PC-3 (cell line): ENCODE results near the gene FITM2. TPM values are rescaled to one million over a fixed set of nuclear protein-coding genes. Genes with fewer than 3 reads are reported as not detected.
"Not testable (repeated sequence)": the region's sequence is repeated elsewhere in the genome, so short reads cannot be mapped to it uniquely, and the experiment has no call there.

Source experiments
- ATAC-seq: fragments of 200-7000 bp; cut with Tn5 transposase; 2 replicates; pipeline ENCODE4 v1.9.1; 2020; ENCODE audit warnings: mild to moderate bottlenecking, moderate library complexity
- BruUV-seq: library from RNA; stranded (reverse); fragments of 400-500 nt; replicated peaks from 2 replicates; lab custom pipeline; 2021; lab: Mats Ljungman, UMichigan
- CTCF ChIA-PET: fragments of 300-600 bp; sonication (Branson Sonifier 250); formaldehyde crosslinking; loops from one replicate; lab custom pipeline; 2022; ENCODE audit warnings: antibody characterized with exemption; lab: Charles Lee
- POLR2A ChIA-PET: fragments of 300-600 bp; sonication (Branson Sonifier 250); formaldehyde crosslinking; loops from one replicate; lab custom pipeline; 2022; ENCODE audit warnings: antibody characterized with exemption; ENCODE audit not compliant: unreplicated experiment; lab: Charles Lee
- DNase-seq: peaks from one replicate; pipeline ENCODE4 v3.0.0-alpha.2; 2015
- H2AFZ ChIP-seq: fragments of 300-600 bp; sonication (generic); 2 replicates; pipeline ENCODE4 v1.6.0; 2016; ENCODE audit warnings: antibody characterized with exemption, low read length
- H3F3A ChIP-seq: fragments of 300-600 bp; sonication (generic); one replicate; pipeline ENCODE4 v1.6.0; 2017; ENCODE audit warnings: antibody characterized with exemption, low read length, control low read depth, mild to moderate bottlenecking; ENCODE audit not compliant: unreplicated experiment
- H3K27ac ChIP-seq: fragments of 300-600 bp; sonication (generic); 2 replicates; pipeline ENCODE4 v1.5.1; 2016; ENCODE audit warnings: mild to moderate bottlenecking, low read length
- H3K27me3 ChIP-seq: fragments of 300-600 bp; sonication (generic); 2 replicates; pipeline ENCODE4 v1.6.1; 2016; ENCODE audit warnings: low read length, mixed read lengths
- H3K36me3 ChIP-seq: fragments of 300-600 bp; sonication (generic); 2 replicates; pipeline ENCODE4 v1.6.1; 2016; ENCODE audit warnings: low read depth, mixed run types, low read length, mixed read lengths
- H3K4me1 ChIP-seq: fragments of 300-600 bp; sonication (generic); 2 replicates; pipeline ENCODE4 v1.5.1; 2016; ENCODE audit warnings: low read length; ENCODE audit not compliant: insufficient read depth
- H3K4me2 ChIP-seq: fragments of 300-600 bp; sonication (generic); 2 replicates; pipeline ENCODE4 v1.6.0; 2016; ENCODE audit warnings: low read length
- H3K4me3 ChIP-seq: fragments of 300-600 bp; sonication (generic); 2 replicates; pipeline ENCODE4 v1.5.1; 2016; ENCODE audit warnings: mild to moderate bottlenecking, low read length, mixed read lengths
- H3K79me2 ChIP-seq: fragments of 300-600 bp; sonication (generic); 2 replicates; pipeline ENCODE4 v1.6.1; 2017; ENCODE audit warnings: low read length, mixed read lengths
- H3K9ac ChIP-seq: fragments of 300-600 bp; sonication (generic); 2 replicates; pipeline ENCODE4 v1.6.0; 2016; ENCODE audit warnings: mild to moderate bottlenecking, low read length
- H3K9me2 ChIP-seq: fragments of 300-600 bp; sonication (generic); replicated peaks from 2 replicates; pipeline ENCODE4 v1.6.1; 2016; ENCODE audit warnings: mixed run types, low read length, mixed read lengths
- H3K9me3 ChIP-seq: fragments of 300-600 bp; sonication (generic); 2 replicates; pipeline ENCODE4 v1.6.1; 2016; ENCODE audit warnings: low read length, mixed read lengths
- H4K20me1 ChIP-seq: fragments of 300-600 bp; sonication (generic); 2 replicates; pipeline ENCODE4 v1.6.1; 2016; ENCODE audit warnings: low read length, mixed read lengths
- EZH2 ChIP-seq: fragments of 300-600 bp; sonication (generic); IDR thresholded peaks from one replicate; pipeline ENCODE4 v1.6.1; 2017; ENCODE audit warnings: antibody characterized with exemption, mild to moderate bottlenecking, low read length; ENCODE audit not compliant: unreplicated experiment
- EZH2phosphoT487 ChIP-seq: fragments of 300-600 bp; sonication (generic); IDR thresholded peaks from 2 replicates; pipeline ENCODE4 v1.6.1; 2018; ENCODE audit warnings: mild to moderate bottlenecking, antibody characterized with exemption, low read length, borderline replicate concordance
- intact Hi-C: fragments of 100-400 bp; cut with micrococcal nuclease; formaldehyde crosslinking; loops from 2 replicates; pipeline ENCODE4 v1.9.0; 2023
- total RNA-seq: library from RNA; depleted of rRNA; stranded (reverse); fragments of >200 nt; gene quantifications from 2 replicates; pipeline ENCODE4 v1.2.3, GENCODE V29; 2014
- TF ChIP-seq, protein P1 (sequence below): fragments of 300-600 bp; sonication (generic); conservative IDR thresholded peaks from 2 replicates; pipeline ENCODE4 v1.5.1; 2017; ENCODE audit warnings: antibody characterized with exemption, low read depth, mild to moderate bottlenecking, low read length

FITM2 gene
- total RNA-seq, 1 experiment from 2014 or later, result 8.8 TPM

DNA sequence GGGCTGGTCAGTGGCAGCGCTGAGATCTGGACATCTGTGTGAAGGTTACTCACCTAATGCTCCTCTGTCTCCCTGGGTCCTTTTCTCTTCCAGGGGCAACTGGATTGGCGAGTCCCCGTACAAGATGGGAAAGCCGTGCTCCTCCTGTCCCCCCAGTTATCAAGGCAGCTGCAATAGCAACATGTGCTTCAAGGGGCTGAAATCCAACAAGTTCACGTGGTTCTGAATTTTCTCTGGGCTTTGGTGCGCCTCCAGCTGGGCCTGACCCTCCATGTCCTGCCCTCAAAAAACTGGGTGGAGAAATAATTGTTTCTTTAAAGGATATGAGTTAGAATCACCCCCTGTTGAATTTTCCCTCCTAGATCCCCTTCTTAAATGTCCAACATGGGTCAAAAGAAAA, 39.6 kb upstream of the FITM2 start:
- no TSS peak for BruUV-seq
- H3K4me3 ChIP-seq, result no peak overlapping the region
- H3K27me3 ChIP-seq, result no peaks in the 10 kb centered on the region
- H3K9ac ChIP-seq, result no peak overlapping the region
- H3K79me2 ChIP-seq, result no peaks in the 10 kb centered on the region
- intact Hi-C loops, result no loop called here
- ChIA-PET CTCF (interaction anchor here (0.9 kb wide), 1 partner anchor 133 kb away, joined by 3 read pairs; no protein-coding TSS in a partner anchor), POLR2A (no interaction called here)
- TF ChIP-seq EZH2phosphoT487 (no peak), EZH2 (no peak)
- TF ChIP-seq, protein P1, sequence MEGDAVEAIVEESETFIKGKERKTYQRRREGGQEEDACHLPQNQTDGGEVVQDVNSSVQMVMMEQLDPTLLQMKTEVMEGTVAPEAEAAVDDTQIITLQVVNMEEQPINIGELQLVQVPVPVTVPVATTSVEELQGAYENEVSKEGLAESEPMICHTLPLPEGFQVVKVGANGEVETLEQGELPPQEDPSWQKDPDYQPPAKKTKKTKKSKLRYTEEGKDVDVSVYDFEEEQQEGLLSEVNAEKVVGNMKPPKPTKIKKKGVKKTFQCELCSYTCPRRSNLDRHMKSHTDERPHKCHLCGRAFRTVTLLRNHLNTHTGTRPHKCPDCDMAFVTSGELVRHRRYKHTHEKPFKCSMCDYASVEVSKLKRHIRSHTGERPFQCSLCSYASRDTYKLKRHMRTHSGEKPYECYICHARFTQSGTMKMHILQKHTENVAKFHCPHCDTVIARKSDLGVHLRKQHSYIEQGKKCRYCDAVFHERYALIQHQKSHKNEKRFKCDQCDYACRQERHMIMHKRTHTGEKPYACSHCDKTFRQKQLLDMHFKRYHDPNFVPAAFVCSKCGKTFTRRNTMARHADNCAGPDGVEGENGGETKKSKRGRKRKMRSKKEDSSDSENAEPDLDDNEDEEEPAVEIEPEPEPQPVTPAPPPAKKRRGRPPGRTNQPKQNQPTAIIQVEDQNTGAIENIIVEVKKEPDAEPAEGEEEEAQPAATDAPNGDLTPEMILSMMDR, result no peak
- no peaks in the 10 kb centered on the region for H3K4me1 ChIP-seq
- no peaks in the 10 kb centered on the region for H4K20me1 ChIP-seq
- no peaks in the 10 kb centered on the region for H3K9me2 ChIP-seq
- H3K27ac ChIP-seq, result no peak overlapping the region
- DNase-seq (no peak), ATAC-seq (no peak)
- H3K9me3 ChIP-seq, result no peaks in the 10 kb centered on the region
- no peak overlapping the region for H3K4me2 ChIP-seq
- no peak overlapping the region for H2AFZ ChIP-seq
- no peaks in the 10 kb centered on the region for H3K36me3 ChIP-seq
- H3F3A ChIP-seq, result no peaks in the 10 kb centered on the region

DNA sequence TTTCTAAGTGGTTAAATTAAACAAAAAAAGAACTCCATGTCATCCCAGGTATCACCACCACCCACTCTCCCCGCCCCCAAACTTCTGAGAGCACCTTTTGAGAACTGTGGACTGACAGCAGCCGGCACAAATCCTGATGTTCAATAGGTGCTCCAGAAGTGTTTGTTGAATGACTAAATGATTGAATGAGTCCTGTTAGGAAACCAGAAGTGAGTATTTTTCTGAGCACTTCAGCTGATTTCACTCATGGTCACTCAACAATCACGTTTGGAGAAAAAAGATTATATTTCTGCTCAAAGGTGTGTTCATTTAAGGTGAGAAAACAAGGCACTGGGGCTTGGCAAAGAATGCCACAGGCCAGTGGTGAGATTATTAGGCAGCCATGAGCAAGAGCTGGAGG, 38.3 kb upstream of the FITM2 start:
- CTCF ChIA-PET, result no interaction called here

DNA sequence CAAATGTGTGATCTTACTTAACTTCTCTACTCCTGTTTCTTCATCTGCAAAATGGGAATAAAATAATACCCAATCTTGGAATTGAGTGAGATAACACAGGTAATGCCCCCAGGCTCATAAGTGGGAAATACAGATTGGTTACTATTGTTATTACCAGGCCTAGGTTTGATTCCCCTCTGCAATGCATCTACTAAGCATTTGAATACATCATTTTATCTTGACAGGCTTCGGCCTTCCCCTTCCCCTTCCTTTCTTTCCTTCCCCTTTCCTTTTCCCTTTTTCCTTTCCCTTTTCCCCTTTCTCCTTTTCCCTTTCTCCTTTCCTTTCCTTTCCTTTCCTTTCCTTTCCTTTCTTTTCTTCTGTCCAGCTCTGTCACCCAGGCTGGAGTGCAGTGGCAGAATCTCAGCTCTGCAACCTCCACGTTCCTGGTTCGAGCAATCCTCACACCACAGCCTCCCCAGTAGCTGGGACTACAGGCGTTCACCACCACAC, 37.2 kb upstream of the FITM2 start:
- Histone ChIP-seq H3K4me3 (no peak overlapping the region), H3K9me3 (no peaks in the 10 kb centered on the region), H3F3A (no peaks in the 10 kb centered on the region), H2AFZ (no peak overlapping the region), H3K36me3 (no peaks in the 10 kb centered on the region), H3K79me2 (no peaks in the 10 kb centered on the region), H4K20me1 (no peaks in the 10 kb centered on the region), H3K27me3 (no peaks in the 10 kb centered on the region), H3K4me2 (no peak overlapping the region), H3K9me2 (no peaks in the 10 kb centered on the region), H3K27ac (no peak overlapping the region), H3K9ac (no peak overlapping the region), H3K4me1 (no peaks in the 10 kb centered on the region)
- ChIA-PET CTCF (no interaction called here), POLR2A (no interaction called here)
- intact Hi-C loops, result no loop called here
- ATAC-seq (no peak), DNase-seq (no peak)
- BruUV-seq, result no TSS peak
- no peak for TF ChIP-seq EZH2phosphoT487
- TF ChIP-seq EZH2, result no peak
- TF ChIP-seq, protein P1, result no peak

More for the DNA sequence above, 38.3 kb upstream of the FITM2 start:
- POLR2A ChIA-PET, result no interaction called here
- H3K36me3 ChIP-seq, result no peaks in the 10 kb centered on the region
- no peaks in the 10 kb centered on the region for H3K4me1 ChIP-seq
- no peaks in the 10 kb centered on the region for H3K9me2 ChIP-seq
- no peaks in the 10 kb centered on the region for H3K27me3 ChIP-seq
- no peak overlapping the region for H3K27ac ChIP-seq
- TF ChIP-seq, protein P1, result no peak
- no peak for TF ChIP-seq EZH2phosphoT487
- TF ChIP-seq EZH2, result no peak
- ATAC-seq, result no peak
- no TSS peak for BruUV-seq
- H3K9me3 ChIP-seq, result no peaks in the 10 kb centered on the region
- H3K4me2 ChIP-seq, result no peak overlapping the region
- H3K9ac ChIP-seq, result no peak overlapping the region
- no peak overlapping the region for H2AFZ ChIP-seq
- H3F3A ChIP-seq, result no peaks in the 10 kb centered on the region
- H3K79me2 ChIP-seq, result no peaks in the 10 kb centered on the region
- H3K4me3 ChIP-seq, result no peak overlapping the region
- intact Hi-C loops, result no loop called here
- no peaks in the 10 kb centered on the region for H4K20me1 ChIP-seq
- DNase-seq, result no peak

DNA sequence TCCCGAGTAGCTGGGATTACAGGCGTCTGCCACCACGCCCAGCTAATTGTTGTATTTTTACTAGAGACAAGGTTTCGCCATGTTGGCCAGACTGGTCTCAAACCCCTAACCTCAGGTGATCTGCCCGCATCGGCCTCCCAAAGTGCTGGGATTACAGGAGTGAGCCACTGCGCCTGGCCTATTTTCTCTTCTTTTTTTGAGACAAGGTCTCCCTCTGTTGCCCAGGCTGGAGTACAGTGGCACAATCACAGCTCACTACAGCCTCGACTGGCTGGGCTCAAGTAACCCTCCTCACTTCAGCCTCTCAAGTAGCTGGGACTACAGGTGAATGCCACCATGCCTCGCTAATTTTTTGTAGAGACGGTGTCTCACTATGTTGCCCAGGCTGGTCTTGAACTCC, 34.9 kb upstream of the FITM2 start:
- H2AFZ ChIP-seq, H3K27me3 ChIP-seq, BruUV-seq, H3K4me2 ChIP-seq, H3K79me2 ChIP-seq, H3K9me3 ChIP-seq, H3K9ac ChIP-seq, intact Hi-C loops, H3K36me3 ChIP-seq, H3K9me2 ChIP-seq, H3K4me3 ChIP-seq, ATAC-seq, H4K20me1 ChIP-seq, H3K27ac ChIP-seq, H3F3A ChIP-seq, H3K4me1 ChIP-seq, POLR2A ChIA-PET, DNase-seq: not testable (repeated sequence)
- CTCF ChIA-PET, result interaction anchor here (0.6 kb wide), 2 partner anchors 129 to 151 kb away, joined by 3 read pairs; no protein-coding TSS in a partner anchor
